GM19025 (cell line): ENCODE data around the gene HIPK2.

Experiments
- ATAC-seq: cut with Tn5 transposase; IDR thresholded peaks from one replicate; pipeline ENCODE4 v1.9.1; 2021; ENCODE audit warnings: mild to moderate bottlenecking, low read depth, moderate library complexity; ENCODE audit not compliant: unreplicated experiment

HIPK2 gene

DNA sequence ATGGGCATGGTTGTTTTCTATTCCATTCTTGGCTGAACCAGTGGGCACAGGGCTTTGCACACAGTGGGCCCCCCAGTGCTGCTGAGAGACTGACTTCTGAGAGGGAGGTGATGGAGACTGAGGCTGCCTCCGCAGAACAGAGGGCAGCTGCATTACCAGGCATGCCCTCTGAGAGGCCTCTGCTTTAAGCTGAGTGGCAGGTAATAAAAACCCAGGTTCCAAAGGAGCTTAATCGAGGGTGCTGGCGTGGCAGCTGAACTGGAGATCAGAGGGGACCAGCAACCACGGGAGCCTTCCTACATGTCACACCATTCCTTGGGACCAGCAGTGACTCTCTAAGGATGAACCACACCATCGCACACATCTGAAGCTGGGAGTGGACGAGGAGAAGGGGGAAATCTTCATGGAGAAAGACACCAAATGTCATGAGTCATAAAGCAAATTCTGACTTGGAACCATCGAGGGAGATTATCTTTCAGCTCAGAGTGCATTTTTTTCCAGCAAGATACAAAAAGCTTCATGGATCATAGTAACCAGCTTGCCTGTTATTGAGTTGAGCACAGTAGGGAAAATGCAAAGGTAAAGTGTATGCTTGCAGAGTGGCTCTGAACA, 24.6 kb downstream of the HIPK2 start:
- no peak for ATAC-seq

DNA sequence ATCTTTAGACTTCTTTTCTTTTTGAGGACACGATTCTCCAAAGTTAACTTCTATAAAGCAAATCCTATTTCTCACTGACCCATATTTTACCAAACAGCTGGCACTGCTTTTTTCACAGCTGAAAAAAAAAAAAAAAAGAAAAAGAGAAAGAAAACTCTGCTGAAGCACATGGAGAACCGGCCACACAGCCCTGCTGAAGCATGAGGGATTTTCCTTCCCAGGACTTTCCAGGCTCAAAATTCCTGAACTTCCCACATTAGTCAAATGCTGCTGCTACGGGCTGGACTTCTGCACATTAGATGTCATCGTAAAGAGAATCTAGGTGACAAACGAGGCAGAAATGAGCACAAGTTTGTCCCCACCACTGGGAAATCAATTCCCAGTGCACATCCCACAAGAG, 25.2 kb downstream of the HIPK2 start:
- ATAC-seq, result no peak

DNA sequence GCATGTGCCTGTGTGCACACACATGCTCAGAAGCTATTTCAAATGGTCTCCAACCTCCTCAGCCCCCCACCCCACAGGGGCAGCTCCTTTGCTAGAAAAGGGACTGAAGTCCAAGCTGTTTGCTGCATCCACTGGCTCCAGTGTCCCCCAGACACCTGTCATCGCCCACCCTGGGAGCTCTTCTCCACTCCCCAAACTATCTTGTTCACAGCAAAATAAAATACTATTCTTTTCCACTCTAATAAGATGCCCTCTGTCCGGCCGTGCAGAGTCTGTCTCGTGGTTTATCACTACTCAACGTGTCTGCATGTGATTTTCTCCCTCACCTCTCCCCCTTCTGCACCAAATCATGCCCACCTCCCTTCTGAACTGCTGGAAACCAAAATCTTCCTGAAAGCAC, 25.6 kb downstream of the HIPK2 start:
- ATAC-seq, result no peak

DNA sequence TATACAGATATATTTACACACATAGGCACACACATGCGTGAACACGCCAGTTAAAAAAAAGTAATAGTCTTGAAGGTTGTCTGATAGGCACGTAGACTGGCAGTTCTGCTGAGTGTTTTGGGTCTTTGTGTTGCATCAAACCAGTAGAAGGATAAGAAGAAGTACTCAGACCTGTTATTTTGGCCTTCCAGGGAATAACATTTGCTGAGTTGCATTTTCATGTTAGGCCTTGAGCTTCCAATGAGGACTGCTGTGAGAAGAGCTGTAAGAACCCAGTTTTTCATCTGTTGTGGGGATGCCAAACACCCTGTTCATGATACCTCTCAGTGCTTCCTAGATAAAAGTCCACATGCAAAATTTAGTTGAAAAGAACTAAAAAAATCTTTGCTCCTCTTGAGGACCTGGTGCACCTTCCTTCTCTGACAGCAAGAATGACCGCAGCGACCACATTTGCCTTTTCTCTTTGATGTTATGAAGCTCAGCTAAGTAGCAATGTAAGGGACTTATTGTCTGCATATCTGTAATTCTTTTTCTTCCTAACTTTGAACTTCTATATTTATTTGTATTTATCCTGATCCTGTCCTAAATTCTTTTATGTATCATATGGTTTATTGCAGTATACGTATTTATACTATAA, 27.2 kb downstream of the HIPK2 start:
- no peak for ATAC-seq

DNA sequence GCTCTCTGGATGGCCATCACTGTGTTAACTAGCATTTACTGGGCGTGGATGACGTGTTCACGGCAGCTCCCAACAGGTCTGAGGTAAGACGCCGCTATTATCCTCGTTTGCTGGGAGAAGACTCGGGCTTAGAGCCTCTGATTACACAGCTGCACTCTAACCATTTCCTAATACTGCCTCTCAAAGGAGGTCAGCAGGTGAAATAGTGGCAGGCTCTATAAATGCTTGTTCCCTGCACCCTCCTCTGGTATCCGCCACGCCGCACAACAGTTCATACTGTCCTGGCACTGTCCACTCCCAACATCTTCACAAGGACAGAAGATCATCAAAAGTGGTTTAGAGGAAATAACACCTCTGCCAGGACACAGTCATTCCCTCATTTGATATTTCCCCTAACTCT, 28.3 kb downstream of the HIPK2 start:
- ATAC-seq, result no peak

DNA sequence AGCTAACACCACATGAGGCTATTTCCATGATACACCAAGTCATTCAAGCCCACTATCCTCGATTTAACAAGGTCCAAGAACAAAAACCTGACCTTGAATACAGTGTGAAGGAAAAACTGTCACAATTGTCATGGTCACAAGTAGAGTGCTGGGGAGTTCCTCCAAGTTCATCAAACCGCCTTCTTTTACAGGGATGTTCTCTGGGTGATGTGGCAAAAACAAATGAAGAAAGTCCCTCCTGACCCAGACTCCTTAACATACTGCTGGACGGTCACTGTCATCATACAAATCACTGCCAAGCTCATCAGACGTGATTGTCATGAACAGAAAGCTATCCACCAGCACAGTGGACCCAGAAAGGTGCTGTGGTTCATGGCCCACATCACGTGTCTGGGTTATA, 28.9 kb downstream of the HIPK2 start:
- no peak for ATAC-seq

DNA sequence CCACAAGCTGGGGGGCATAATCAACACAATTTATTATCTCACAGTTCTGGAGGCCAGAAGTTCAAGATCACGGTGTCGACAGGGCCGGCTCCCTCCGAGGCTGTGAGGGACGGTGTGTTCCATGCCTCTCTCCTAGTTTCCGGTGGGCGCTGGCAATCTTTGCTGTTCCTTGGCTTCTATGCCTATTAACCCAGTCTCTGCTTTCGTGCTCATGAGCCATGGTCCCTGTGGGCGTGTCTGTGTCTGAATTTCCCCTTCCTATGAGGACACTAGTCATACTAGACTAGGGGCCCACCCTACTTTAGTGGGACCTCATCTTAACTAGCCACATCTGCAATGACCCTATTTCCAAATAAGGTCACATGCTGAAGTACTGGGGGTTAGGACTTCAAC, 29.4 kb downstream of the HIPK2 start:
- ATAC-seq, result no peak

DNA sequence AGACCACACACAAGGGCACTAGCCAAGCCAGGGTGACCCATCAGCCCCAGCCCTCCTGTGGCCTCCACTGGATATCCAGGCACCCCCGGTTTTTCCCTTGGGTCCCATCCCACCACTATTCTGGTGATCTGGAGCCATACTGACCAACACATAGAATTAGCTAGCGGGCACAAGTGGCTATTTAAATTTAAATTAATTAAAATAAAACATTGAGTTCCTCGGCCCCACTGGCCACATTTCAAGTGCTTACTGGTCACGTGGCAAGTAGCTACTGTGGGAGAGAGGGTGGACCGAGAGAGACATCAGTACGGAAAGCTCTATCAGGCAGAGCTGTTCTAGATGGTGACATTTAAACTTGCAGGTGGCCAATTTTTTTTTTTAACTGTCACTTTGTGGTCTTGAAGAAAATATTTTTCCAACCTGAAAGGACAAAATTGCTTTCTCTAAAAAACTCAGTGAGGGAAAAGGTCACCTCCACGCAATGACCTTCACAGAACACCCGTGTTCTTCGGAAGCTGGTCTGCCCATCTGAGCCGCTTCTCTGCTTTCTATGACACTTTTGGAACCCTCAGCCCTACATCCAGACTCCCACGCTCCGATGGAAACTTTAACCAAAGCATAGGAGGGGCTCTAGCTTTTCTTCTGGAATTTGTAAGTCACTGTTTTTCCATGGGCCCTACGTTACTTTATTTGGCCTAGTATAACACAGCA, 30.0 kb downstream of the HIPK2 start:
- ATAC-seq, result no peak

DNA sequence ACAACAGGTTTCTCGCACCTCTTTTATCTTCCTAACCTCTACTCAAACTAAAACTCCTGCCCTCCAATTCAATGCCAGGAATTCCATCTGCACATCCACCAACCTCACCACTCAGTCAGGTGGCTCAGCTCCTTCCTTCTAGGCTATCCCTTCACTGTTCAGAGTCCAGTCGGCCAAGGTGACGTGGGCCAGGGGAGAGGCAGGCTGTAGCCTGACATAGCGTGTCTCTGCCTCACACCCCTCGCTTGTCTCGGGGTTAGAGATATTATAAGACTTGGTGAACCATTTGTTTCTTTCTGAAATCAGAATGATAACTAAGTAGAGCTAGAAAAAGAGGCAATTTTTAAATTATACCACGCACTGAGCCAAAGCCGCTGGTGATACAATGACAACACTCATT, 31.1 kb downstream of the HIPK2 start:
- no peak for ATAC-seq

DNA sequence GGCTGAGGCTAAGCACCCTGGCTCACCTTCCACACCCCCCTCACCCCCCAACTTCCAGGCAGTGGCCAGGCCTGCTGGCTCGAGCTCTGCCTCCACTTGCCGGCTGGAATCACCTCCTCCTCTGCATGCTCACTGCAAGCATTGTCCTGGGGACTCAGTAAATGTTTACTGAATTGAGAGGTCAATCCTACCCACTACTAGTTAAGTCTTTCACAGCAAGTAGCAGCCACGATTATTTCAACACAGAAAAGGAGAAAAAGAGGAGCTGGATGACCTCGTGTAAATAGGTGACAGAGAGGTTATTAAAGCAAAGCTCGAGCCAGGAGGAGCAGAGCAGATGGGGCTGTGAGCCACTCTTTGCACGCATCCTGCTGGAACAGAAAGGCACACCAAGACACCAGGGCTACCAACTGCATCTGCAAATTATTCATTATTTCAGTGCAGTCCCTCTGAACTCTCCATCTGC, 32.1 kb downstream of the HIPK2 start:
- no peak for ATAC-seq

DNA sequence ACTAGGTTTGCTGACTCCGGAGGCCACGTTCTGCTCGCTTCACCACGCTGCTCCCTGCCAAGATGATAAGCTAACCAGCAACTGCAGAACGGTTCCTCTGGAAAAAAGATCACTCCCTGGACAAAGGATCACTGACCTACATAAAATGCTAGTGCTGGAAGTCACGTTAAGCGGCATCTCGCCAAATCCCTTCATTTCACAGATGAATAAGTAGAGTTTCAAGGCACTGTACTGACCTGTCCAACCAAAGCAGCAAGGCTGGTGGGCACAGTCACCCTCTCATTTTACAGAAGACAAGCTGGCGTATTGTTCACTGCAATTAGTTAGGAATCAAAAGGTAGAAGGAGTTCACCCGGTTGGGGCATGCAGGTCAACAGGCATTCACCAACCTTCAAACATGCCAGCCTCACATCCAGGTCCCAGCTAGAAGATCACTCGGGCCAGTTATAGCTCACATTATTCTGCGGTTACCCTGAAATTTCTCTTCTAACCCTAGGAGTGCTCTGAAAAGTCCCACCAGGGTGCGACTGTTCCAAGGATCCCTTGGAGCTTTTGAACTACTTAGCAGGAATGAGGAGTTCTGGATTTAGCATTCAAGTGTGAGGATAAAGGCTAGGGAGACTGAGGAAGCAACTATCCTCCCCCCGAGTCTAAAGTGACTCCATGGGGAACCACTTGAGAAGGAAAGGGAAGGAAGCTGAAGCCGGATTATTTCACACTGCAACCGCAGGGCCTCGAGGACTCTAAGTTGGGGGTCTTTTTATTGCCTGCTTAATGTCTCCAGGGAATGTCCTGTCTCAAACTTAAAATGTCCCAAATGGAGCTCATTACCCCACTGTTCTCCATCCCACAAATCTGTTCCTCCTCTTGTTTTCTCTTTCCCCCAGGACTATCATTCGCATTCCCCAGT, 32.8 kb downstream of the HIPK2 start:
- ATAC-seq, result no peak

DNA sequence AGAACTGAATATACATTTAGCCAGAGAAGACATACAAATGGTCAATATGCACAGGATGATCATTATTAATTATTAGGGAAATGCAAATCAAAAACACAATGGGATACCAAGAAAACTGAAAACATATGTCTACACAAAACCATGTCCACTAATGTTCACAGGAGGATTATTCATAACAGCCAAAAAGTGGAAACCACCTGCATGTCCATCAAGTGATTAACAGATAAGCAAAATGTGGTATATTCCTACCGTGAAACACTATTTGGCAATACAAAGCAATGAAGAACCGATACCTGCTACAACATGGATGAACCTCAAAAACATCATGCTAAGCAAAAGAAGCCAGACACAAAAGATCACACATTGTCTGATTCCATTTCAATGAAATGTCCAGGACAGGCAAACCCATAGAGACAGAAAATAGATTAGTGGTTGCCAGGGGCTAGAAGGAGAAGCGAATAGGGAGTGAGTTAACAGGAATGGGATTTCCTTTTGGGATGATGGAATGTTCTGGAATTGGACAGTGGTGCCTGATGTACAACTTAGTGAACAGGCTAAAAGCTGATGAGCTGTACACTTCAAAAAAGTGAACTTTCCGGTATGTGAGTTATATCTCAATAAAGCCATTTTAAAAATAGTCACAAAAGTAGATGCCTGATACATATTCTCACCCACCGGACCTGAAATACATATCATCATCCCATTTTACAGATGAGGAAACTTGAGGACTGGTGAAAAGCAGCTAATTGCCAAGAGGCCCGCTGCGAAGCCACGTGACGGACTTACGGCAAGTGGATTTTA, 33.6 kb downstream of the HIPK2 start:
- ATAC-seq, result no peak

DNA sequence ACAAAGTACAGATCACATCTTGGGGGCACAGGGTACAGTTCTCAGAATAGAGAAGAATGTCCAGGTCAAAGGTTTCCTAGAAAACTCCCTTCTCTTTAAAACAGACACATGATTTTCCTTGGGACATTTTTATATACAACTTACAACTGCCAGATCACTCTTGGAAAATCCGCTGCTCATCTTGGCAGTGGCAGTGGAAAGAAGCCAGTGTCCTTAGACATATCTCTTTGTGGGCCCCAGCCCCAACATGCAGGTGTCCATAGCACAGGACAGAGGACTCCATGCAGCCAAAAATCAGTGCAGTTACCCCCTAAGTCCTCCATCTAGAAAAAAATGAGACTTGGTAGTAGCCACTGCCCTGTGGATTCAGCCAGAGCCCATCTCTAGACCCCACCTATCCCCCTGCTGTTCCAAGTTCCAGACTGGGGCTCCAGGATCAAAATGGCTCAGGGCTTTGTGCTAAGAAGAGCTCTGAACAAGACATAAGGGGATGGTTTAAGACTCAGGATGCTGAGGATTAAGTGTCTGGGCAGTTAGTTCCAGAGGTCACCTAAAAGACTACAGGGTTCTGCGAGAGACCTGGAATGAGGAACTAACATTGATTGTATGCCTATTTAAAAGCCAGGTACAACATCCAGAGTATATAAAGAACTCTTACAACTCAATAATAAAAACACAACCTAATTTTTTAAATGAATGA, 34.4 kb downstream of the HIPK2 start:
- no peak for ATAC-seq

DNA sequence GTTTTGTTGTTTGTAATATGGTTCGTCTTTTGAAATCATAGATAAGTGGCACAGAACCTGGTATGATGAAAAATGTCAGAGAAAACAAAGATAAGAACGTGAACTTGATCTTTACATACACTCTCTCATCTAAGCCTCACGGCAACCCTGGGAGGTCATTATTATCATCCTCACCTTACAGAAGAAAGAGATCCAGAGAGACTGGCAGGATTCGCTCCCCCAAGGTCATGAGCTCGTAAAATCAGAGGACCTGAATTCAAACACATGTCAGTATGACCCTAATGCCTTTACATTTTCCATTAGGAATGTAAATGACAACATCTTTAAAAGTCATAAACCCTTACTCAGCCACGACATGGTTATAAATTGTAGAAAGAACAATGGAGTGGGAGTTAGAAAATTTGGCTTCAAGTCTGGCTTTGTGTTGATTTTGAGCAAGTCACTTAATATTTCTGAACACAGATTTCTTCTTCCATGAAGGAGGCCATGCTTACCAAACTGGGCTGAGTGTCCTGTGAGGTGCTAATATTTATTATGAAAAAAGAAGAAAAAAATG, 35.9 kb downstream of the HIPK2 start:
- no peak for ATAC-seq

DNA sequence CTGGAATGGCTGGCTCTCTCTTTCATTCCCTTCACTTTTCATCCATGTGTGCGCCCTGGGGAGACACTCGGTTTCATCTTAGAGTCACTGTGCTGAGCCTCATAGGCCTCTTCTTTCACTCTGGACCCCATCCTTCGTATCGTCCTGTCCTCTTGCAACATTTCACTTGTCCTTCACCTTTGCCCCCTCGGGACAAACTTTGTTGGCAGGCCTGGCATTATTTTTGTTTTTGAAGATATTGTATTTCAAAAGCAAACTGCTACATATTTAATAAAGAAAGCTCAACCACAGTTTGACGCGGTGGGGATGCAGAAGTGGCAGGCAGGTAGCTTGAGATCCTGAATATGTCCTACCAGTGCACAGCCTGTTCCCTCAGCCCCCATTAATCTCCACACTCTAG, 36.6 kb downstream of the HIPK2 start:
- no peak for ATAC-seq

DNA sequence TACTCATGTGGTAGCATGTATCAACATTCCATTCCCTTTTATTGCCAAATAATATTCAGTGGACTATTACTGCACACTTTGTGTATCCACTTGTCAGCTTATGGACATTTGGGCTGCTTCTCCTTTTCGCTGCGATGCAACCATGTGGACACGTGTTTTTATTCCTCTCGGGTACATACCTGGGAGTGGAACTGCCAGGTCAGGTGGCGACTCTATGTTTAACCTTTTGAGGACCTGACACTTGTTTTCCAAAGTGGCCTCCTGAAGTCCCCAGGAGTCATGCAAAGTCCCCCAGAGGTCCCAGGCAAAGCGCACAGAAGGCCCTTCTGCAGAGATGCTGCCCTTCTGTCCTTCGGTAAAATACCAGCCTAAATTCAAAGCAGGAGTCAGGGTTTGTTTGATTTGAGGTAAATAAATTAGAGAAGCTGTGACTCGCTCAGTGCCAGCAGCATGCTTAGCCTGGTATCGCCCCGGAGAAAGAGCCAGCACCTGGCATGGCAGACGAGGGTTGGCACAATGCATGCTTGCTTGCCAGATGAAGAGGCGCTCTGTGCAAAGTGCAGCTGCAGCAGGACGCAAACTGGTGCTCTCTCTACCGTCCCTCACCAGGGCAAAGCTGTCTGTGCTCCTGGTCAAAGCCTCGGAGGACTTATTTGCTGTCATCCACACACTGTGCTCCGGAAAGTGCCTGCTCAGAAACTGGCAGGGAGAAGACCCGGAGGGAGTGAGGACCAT, 37.8 kb downstream of the HIPK2 start:
- ATAC-seq, result no peak

DNA sequence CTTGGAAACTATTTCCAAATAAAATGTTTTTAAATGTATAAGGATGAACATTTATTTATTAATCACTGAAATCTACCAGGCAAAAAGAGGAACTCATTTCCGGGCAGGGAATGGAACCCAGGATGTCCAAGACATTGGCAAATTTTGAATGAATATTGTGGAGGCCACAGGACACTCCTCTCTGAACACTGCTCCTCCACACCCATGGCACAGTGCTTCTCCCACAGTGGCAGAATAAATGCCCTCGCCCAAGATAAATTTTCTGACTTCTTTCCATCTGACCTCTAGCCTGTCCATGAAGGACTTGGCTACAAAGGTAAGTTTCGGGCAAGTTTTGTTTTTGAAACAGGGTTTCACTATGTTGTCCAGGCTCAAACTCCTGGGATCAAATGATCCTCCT, 39.0 kb downstream of the HIPK2 start:
- ATAC-seq, result no peak

DNA sequence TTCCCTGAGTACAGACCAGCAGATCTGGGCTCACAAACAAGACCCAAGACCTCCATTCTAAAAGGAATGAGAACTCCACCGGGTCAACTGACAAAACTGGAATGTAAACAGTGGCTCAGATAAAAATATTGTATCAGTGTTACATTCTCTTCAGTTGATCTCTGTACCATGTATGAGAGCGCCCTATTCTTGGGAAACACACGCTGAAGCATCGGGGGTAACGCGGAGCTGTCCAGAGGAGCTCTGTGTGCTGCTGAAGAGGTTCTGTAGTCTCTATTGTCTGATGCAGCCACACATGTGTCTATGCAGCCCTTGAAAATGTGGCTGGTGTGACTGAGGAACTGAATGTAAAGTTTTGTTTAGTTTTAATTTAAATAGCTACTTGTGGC, 39.7 kb downstream of the HIPK2 start:
- no peak for ATAC-seq
